AG04450 (cell line): Measurements from ENCODE around the gene RDX. TPM values are rescaled to one million over a fixed set of nuclear protein-coding genes. Genes with fewer than 3 reads are reported as not detected.

Experiments used
- CTCF ChIA-PET: fragments of 300-600, 350-600 bp; formaldehyde crosslinking; extraction: SDS; loops from one replicate; lab custom pipeline; 2022; ENCODE audit warnings: antibody characterized with exemption, inconsistent platforms; lab: Charles Lee
- POLR2A ChIA-PET: fragments of 350-600 bp; formaldehyde crosslinking; extraction: SDS; loops from one replicate; lab custom pipeline; 2021; ENCODE audit warnings: antibody characterized with exemption, inconsistent platforms; lab: Yijun Ruan, JAX
- DNase-seq: peaks from one replicate; pipeline ENCODE4 v3.0.0-alpha.2; 2011; ENCODE audit warnings: low read depth, low spot score
- H3K27ac ChIP-seq: one replicate; pipeline ENCODE4 v1.5.1; 2012; ENCODE audit warnings: low read depth, low read length, control low read depth
- H3K27me3 ChIP-seq: one replicate; pipeline ENCODE4 v1.6.0; 2012; ENCODE audit warnings: low read length; ENCODE audit not compliant: control insufficient read depth, insufficient read depth
- H3K4me3 ChIP-seq: 2 replicates; pipeline ENCODE4 v1.5.1; 2011; ENCODE audit warnings: mild to moderate bottlenecking, low read depth, low read length, control low read depth
- H3K9me3 ChIP-seq: 2 replicates; pipeline ENCODE4 v1.5.1; 2012; ENCODE audit warnings: low read length; ENCODE audit not compliant: control insufficient read depth, insufficient read depth
- CTCF ChIP-seq: IDR thresholded peaks from 2 replicates; pipeline ENCODE4 v1.5.1; 2011; ENCODE audit warnings: low read depth, low read length, control low read depth, inconsistent platforms
- polyA plus RNA-seq: library from polyadenylated mRNA; depleted of rRNA; stranded (reverse); fragments of >200 nt; gene quantifications from 2 replicates; pipeline ENCODE4 v1.2.3, GENCODE V29; 2011

RDX gene
- polyA plus RNA-seq, 1 experiment, result 92.3 TPM

GRCh38 chr11:110338684-110339083 is 42.3 kb upstream of the RDX start:
- Histone ChIP-seq H3K27me3 (no peaks in the 10 kb centered on the region), H3K4me3 (no peak overlapping the region), H3K27ac (no peak overlapping the region), H3K9me3 (no peaks in the 10 kb centered on the region)
- no peak for TF ChIP-seq CTCF
- CTCF ChIA-PET, result interaction anchor here (0.6 kb wide), 1 partner anchor 18 kb away, joined by 3 read pairs; no protein-coding TSS in a partner anchor
- no peak for DNase-seq
- POLR2A ChIA-PET, result no interaction called here

- no peak for TF ChIP-seq CTCF
- no peak overlapping the region for H3K4me3 ChIP-seq
- H3K27ac ChIP-seq, result no peak overlapping the region
- DNase-seq, result no peak
- POLR2A ChIA-PET, result no interaction called here
- H3K9me3 ChIP-seq, result no peaks in the 10 kb centered on the region
- CTCF ChIA-PET, result no interaction called here
- no peaks in the 10 kb centered on the region for H3K27me3 ChIP-seq
These were observed 41.3 kb upstream of the RDX start for GRCh38 chr11:110337570-110338193.

GRCh38 chr11:110336054-110336453 is 39.6 kb upstream of the RDX start:
- Histone ChIP-seq H3K9me3 (no peaks in the 10 kb centered on the region), H3K4me3 (no peak overlapping the region), H3K27ac (no peak overlapping the region), H3K27me3 (no peaks in the 10 kb centered on the region)
- POLR2A ChIA-PET, result no interaction called here
- DNase-seq, result no peak
- CTCF ChIA-PET, result no interaction called here
- no peak for TF ChIP-seq CTCF

- Histone ChIP-seq H3K9me3 (no peaks in the 10 kb centered on the region), H3K27me3 (no peaks in the 10 kb centered on the region), H3K27ac (no peak overlapping the region), H3K4me3 (no peak overlapping the region)
- CTCF ChIA-PET, result no interaction called here
- POLR2A ChIA-PET, result no interaction called here
- no peak for DNase-seq
- no peak for TF ChIP-seq CTCF
These were observed 38.9 kb upstream of the RDX start for GRCh38 chr11:110335358-110335757.

- ChIA-PET POLR2A (no interaction called here), CTCF (no interaction called here)
These were observed 35.2 kb upstream of the RDX start for GRCh38 chr11:110331626-110332025.

More at GRCh38 chr11:110331626-110332025, 35.2 kb upstream of the RDX start:
- no peaks in the 10 kb centered on the region for H3K9me3 ChIP-seq
- no peak overlapping the region for H3K27ac ChIP-seq
- no peak for TF ChIP-seq CTCF
- no peaks in the 10 kb centered on the region for H3K27me3 ChIP-seq
- H3K4me3 ChIP-seq, result no peak overlapping the region
- DNase-seq, result no peak
